Measurements from ENCODE around the gene EIF2AK3.

The EIF2AK3 gene

DNA sequence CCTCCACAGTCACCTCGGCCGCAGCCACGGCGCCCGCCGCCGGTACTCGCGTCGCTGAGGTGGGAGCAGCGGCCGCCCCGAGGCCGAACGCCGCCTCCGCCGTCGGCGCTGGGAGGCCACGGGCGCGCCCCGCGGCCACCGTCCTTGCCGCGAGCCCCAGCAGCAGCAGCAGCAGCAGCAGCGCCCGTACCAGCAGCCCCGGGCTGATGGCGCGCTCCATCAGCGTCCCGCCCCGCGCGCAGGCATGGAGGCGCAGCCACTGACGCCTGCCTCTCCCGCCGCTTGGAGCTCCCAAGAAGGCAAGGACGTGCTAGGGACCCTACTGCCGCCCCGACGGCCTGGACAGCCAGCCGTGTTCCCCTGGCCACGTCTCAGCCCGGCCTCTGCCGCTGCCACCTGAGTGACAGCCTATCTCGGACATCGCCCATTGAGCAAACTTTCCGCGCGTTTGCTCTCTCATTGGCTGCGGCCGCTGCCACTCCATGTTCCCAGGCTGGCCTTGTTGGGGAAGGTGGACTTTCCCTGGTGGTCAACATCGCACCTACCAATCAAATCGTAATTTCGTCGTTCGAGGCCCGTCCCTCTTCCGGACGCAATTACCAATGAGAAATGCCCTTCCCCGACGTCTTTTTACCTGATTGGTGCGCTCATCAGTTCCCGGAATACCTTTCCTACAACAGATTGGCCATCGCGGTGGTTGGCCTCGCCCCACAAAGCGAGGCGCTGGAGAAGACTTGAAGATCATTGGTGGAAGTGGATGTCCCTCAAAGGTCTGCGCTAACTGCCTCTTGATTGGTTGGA, at the start of gene EIF2AK3:
Gene EIF2AK3, minus strand, starts transcription at position 410 of the 801 bp plus-strand sequence. Its CDS starts 190 bp downstream, at position 220.
- H3K27ac ChIP-seq, result peak within 1 kb of the TSS; percentile 95
- TF ChIP-seq, protein P1, sequence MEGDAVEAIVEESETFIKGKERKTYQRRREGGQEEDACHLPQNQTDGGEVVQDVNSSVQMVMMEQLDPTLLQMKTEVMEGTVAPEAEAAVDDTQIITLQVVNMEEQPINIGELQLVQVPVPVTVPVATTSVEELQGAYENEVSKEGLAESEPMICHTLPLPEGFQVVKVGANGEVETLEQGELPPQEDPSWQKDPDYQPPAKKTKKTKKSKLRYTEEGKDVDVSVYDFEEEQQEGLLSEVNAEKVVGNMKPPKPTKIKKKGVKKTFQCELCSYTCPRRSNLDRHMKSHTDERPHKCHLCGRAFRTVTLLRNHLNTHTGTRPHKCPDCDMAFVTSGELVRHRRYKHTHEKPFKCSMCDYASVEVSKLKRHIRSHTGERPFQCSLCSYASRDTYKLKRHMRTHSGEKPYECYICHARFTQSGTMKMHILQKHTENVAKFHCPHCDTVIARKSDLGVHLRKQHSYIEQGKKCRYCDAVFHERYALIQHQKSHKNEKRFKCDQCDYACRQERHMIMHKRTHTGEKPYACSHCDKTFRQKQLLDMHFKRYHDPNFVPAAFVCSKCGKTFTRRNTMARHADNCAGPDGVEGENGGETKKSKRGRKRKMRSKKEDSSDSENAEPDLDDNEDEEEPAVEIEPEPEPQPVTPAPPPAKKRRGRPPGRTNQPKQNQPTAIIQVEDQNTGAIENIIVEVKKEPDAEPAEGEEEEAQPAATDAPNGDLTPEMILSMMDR (IDR thresholded peaks at IDR 0.05), result no peak
- no peak for TF ChIP-seq ZFX (IDR thresholded peaks at IDR 0.05; ENCODE audit: borderline replicate concordance)

DNA sequence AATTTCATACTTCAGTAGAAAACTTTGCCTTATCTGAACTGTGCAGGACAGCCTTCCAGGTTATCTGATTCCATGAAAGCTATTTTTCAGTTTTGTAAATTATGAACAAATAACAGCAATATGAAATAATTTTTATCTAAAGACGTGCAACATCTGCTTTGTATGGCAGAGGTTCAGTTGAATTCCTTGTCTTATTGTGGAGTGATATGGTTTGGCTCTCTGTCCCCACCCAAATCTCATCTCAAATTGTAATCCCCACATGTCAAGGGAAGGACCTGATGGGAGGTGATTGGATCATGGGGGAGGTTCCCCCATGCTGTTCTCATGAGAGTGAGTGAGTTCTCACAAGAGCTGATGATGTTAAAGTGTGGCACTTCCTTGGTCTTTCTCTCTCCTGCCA, 46.1 kb upstream of the EIF2AK3 start:
- no peak overlapping the region for H3K27ac ChIP-seq
- no peak for TF ChIP-seq ZFX (IDR thresholded peaks at IDR 0.05; ENCODE audit: borderline replicate concordance)
- TF ChIP-seq, protein P1 (IDR thresholded peaks at IDR 0.05), result no peak

DNA sequence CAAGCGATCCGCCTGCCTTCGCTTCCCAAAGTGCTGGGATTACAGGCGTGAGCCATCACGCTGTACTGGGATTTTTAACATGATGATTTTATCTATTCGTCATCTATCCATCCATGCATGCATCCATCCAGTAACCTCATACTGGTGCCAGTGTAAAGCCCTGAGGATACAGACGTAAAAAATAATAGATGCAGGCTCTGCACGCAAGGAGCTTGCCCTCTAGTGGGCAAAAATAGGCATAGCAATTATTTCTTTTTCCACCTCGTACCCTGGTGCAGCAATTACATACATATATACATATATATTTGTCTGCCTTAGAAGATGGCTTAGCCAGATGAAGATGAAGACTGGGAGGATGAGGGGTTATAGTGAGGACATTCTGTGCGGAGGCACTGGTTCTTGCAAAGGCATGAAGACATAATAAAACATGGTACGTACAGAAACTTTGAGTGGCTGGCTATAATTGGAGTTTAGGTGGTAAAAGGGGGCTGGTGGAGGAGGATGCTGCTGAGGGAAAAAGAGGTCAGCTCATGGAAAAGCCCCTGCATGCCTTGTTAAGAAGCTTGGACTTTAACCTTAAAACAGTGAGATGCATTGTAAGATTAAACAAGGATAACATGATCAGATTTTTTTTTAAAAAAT, 44.6 kb upstream of the EIF2AK3 start:
- TF ChIP-seq, protein P1 (IDR thresholded peaks at IDR 0.05), result peak; percentile 97
- no peak for TF ChIP-seq ZFX (IDR thresholded peaks at IDR 0.05; ENCODE audit: borderline replicate concordance)
- no peak overlapping the region for H3K27ac ChIP-seq

DNA sequence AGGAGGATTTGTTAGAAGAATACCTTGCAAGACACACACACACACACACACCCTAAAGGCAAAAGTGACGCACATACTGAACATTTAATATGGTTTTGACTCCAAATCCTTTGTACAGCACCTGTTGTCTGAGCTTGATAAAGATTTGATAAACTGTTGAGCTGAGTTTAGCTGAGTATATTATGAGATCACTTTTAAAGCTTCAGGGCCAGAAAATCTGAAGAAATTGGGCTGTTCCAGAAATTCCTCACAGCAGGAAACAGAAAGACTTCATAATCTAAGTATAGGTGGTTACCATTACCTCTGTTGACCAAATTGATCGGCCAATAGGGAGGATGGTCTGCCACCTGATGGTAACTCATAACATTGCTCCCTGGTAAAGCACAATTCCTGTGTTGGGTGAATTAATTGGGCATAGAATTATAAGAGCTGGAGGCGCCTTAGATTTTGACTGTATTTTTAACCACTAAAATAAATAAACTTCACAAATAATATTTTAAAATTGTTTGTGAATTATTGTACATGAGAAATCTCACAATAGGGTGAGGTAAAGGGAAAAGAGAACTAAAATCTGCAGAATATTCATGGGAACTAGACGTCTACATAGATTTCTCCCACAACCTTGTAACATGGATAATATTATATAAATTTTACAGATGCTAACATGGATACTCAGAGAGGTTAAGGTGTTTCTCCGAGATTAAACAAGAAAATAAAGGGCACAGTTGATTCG, 42.4 kb upstream of the EIF2AK3 start:
- H3K27ac ChIP-seq, result no peak overlapping the region
- no peak for TF ChIP-seq ZFX (IDR thresholded peaks at IDR 0.05; ENCODE audit: borderline replicate concordance)
- TF ChIP-seq, protein P1 (IDR thresholded peaks at IDR 0.05), result peak; percentile 78

DNA sequence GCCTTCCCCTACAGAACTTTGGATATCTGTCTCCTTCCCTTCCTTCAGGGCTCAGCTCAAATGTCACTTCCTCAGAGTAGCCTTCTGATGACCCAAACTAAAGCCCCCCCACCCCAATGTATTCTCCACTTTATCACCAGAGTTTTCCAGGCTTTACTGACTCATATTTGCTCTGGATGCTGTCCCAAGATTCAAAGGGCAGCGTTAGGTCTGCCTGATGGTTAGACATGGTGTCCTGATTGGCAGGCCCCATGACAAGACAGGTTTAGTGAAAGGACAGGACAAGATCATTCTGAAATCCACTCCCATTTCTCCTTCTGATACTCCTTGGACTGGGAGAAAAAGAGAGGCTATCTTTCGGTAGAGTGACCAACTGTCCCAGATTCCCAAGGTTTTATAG, 41.6 kb upstream of the EIF2AK3 start:
- H3K27ac ChIP-seq, result no peak overlapping the region
- no peak for TF ChIP-seq ZFX (IDR thresholded peaks at IDR 0.05; ENCODE audit: borderline replicate concordance)
- TF ChIP-seq, protein P1 (IDR thresholded peaks at IDR 0.05), result no peak

DNA sequence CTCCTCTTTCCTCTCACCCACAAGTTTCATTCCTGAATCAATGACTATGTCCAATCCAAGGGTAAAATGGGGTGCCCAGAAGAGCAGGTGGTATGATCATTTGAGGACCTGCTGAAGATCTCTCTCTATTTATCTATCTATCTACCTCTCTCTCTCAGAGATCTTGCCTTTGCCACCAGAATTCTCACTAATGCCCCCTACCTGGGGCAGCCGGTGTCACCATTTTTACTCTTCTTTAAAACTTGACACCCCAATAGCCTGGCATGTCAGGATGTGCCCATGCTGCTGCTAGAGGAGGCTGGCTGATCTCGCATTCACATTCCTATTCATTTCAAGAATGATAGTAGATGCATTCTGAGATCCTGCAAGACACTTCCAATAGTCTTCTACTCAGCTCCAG, 40.0 kb upstream of the EIF2AK3 start:
- H3K27ac ChIP-seq, result no peak overlapping the region
- TF ChIP-seq, protein P1 (IDR thresholded peaks at IDR 0.05), result no peak
- TF ChIP-seq ZFX (IDR thresholded peaks at IDR 0.05; ENCODE audit: borderline replicate concordance), result no peak
